Measurements from ENCODE around the gene DNAH2.

Gene DNAH2

GRCh38 chr17:7748076-7748775 lies 30.7 kb downstream of the DNAH2 start:
- peaks cover 4% of the 10 kb centered on the region for H3K36me3 Mint-ChIP-seq (ENCODE audit: insufficient read depth)
- DNase-seq (ENCODE audit: low spot score in 2 of 2) (no peak), ATAC-seq (replicated peaks; ENCODE audit: extremely low read depth, poor library complexity, severe bottlenecking) (no peak)
- no peaks in the 10 kb centered on the region for H3K4me1 Mint-ChIP-seq
- H3K27ac Mint-ChIP-seq (ENCODE audit: low read depth), result no peak overlapping the region
- H3K4me3 Mint-ChIP-seq, result no peak overlapping the region
- H3K27me3 Mint-ChIP-seq, result peaks cover 21% of the 10 kb centered on the region
- no peaks in the 10 kb centered on the region for H3K9me3 Mint-ChIP-seq

- no peak for ATAC-seq (replicated peaks; ENCODE audit: extremely low read depth, poor library complexity, severe bottlenecking)
- no peak for DNase-seq (ENCODE audit: low spot score in 2 of 2)
- Mint-ChIP-seq H3K4me3 (no peak overlapping the region), H3K27me3 (peaks cover 43% of the 10 kb centered on the region), H3K27ac (ENCODE audit: low read depth) (no peak overlapping the region), H3K9me3 (no peaks in the 10 kb centered on the region), H3K36me3 (ENCODE audit: insufficient read depth) (peaks cover 4% of the 10 kb centered on the region), H3K4me1 (no peaks in the 10 kb centered on the region)
Observed at GRCh38 chr17:7750321-7750821, 32.8 kb downstream of the DNAH2 start.

- Mint-ChIP-seq H3K36me3 (ENCODE audit: insufficient read depth) (peaks cover 2% of the 10 kb centered on the region), H3K9me3 (no peaks in the 10 kb centered on the region), H3K27ac (ENCODE audit: low read depth) (no peak overlapping the region), H3K27me3 (peaks cover 41% of the 10 kb centered on the region), H3K4me3 (no peak overlapping the region), H3K4me1 (no peaks in the 10 kb centered on the region)
- no peak for ATAC-seq (replicated peaks; ENCODE audit: extremely low read depth, poor library complexity, severe bottlenecking)
- no peak for DNase-seq (ENCODE audit: low spot score in 2 of 2)
Observed at GRCh38 chr17:7754656-7755055, 37.1 kb downstream of the DNAH2 start.

GRCh38 chr17:7755095-7755890 lies 37.7 kb downstream of the DNAH2 start:
- Mint-ChIP-seq H3K27ac (ENCODE audit: low read depth) (peak overlapping the region; percentile 77), H3K36me3 (ENCODE audit: insufficient read depth) (peaks cover 2% of the 10 kb centered on the region), H3K4me3 (no peak overlapping the region), H3K4me1 (no peaks in the 10 kb centered on the region), H3K27me3 (peaks cover 35% of the 10 kb centered on the region), H3K9me3 (no peaks in the 10 kb centered on the region)
- no peak for ATAC-seq (replicated peaks; ENCODE audit: extremely low read depth, poor library complexity, severe bottlenecking)
- DNase-seq (ENCODE audit: low spot score in 2 of 2), result no peak

GRCh38 chr17:7756968-7757367 lies 39.4 kb downstream of the DNAH2 start:
- H3K27ac Mint-ChIP-seq (ENCODE audit: low read depth), result no peak overlapping the region
- no peaks in the 10 kb centered on the region for H3K9me3 Mint-ChIP-seq
- no peaks in the 10 kb centered on the region for H3K4me1 Mint-ChIP-seq
- peaks cover 2% of the 10 kb centered on the region for H3K36me3 Mint-ChIP-seq (ENCODE audit: insufficient read depth)
- DNase-seq (ENCODE audit: low spot score in 2 of 2), result no peak
- no peak overlapping the region for H3K4me3 Mint-ChIP-seq
- peaks cover 30% of the 10 kb centered on the region for H3K27me3 Mint-ChIP-seq
- ATAC-seq (replicated peaks; ENCODE audit: extremely low read depth, poor library complexity, severe bottlenecking), result no peak

- no peaks in the 10 kb centered on the region for H3K36me3 Mint-ChIP-seq (ENCODE audit: insufficient read depth)
- no peaks in the 10 kb centered on the region for H3K9me3 Mint-ChIP-seq
- H3K27ac Mint-ChIP-seq (ENCODE audit: low read depth), result no peak overlapping the region
Observed at GRCh38 chr17:7763919-7764318, 46.4 kb downstream of the DNAH2 start.

GRCh38 chr17:7767004-7767403 lies 49.5 kb downstream of the DNAH2 start:
- Mint-ChIP-seq H3K4me1 (no peaks in the 10 kb centered on the region), H3K4me3 (no peak overlapping the region), H3K27me3 (peaks cover 46% of the 10 kb centered on the region), H3K9me3 (no peaks in the 10 kb centered on the region), H3K27ac (ENCODE audit: low read depth) (no peak overlapping the region), H3K36me3 (ENCODE audit: insufficient read depth) (no peaks in the 10 kb centered on the region)
- ATAC-seq (replicated peaks; ENCODE audit: extremely low read depth, poor library complexity, severe bottlenecking), result no peak
- DNase-seq (ENCODE audit: low spot score in 2 of 2), result no peak

More at GRCh38 chr17:7763919-7764318, 46.4 kb downstream of the DNAH2 start:
- Mint-ChIP-seq H3K4me1 (no peaks in the 10 kb centered on the region), H3K4me3 (no peak overlapping the region), H3K27me3 (peaks cover 17% of the 10 kb centered on the region)
- ATAC-seq (replicated peaks; ENCODE audit: extremely low read depth, poor library complexity, severe bottlenecking) (no peak), DNase-seq (ENCODE audit: low spot score in 2 of 2) (no peak)

- no peaks in the 10 kb centered on the region for H3K36me3 Mint-ChIP-seq (ENCODE audit: insufficient read depth)
- ATAC-seq (replicated peaks; ENCODE audit: extremely low read depth, poor library complexity, severe bottlenecking) (no peak), DNase-seq (ENCODE audit: low spot score in 2 of 2) (no peak)
- no peaks in the 10 kb centered on the region for H3K9me3 Mint-ChIP-seq
- no peak overlapping the region for H3K27ac Mint-ChIP-seq (ENCODE audit: low read depth)
- no peaks in the 10 kb centered on the region for H3K4me1 Mint-ChIP-seq
- no peak overlapping the region for H3K4me3 Mint-ChIP-seq
- peaks cover 46% of the 10 kb centered on the region for H3K27me3 Mint-ChIP-seq
Observed at GRCh38 chr17:7767405-7768021, 50.0 kb downstream of the DNAH2 start.

GRCh38 chr17:7769854-7770253 lies 52.3 kb downstream of the DNAH2 start:
- Mint-ChIP-seq H3K9me3 (no peaks in the 10 kb centered on the region), H3K4me3 (no peak overlapping the region), H3K27ac (ENCODE audit: low read depth) (no peak overlapping the region), H3K27me3 (peaks cover 67% of the 10 kb centered on the region), H3K36me3 (ENCODE audit: insufficient read depth) (no peaks in the 10 kb centered on the region), H3K4me1 (no peaks in the 10 kb centered on the region)
- no peak for ATAC-seq (replicated peaks; ENCODE audit: extremely low read depth, poor library complexity, severe bottlenecking)
- DNase-seq (ENCODE audit: low spot score in 2 of 2), result no peak

- H3K27me3 Mint-ChIP-seq, result peaks cover 82% of the 10 kb centered on the region
- ATAC-seq (replicated peaks; ENCODE audit: extremely low read depth, poor library complexity, severe bottlenecking) (no peak), DNase-seq (ENCODE audit: low spot score in 2 of 2) (no peak)
- H3K4me3 Mint-ChIP-seq, result no peak overlapping the region
- H3K4me1 Mint-ChIP-seq, result no peaks in the 10 kb centered on the region
- H3K27ac Mint-ChIP-seq (ENCODE audit: low read depth), result no peak overlapping the region
- H3K36me3 Mint-ChIP-seq (ENCODE audit: insufficient read depth), result no peaks in the 10 kb centered on the region
- H3K9me3 Mint-ChIP-seq, result no peaks in the 10 kb centered on the region
Observed at GRCh38 chr17:7774055-7774521, 56.5 kb downstream of the DNAH2 start.

GRCh38 chr17:7775051-7775450 lies 57.5 kb downstream of the DNAH2 start:
- no peaks in the 10 kb centered on the region for H3K36me3 Mint-ChIP-seq (ENCODE audit: insufficient read depth)
- H3K27me3 Mint-ChIP-seq, result peaks cover 73% of the 10 kb centered on the region
- DNase-seq (ENCODE audit: low spot score in 2 of 2) (no peak), ATAC-seq (replicated peaks; ENCODE audit: extremely low read depth, poor library complexity, severe bottlenecking) (no peak)
- no peaks in the 10 kb centered on the region for H3K4me1 Mint-ChIP-seq
- no peaks in the 10 kb centered on the region for H3K9me3 Mint-ChIP-seq
- H3K27ac Mint-ChIP-seq (ENCODE audit: low read depth), result no peak overlapping the region
- H3K4me3 Mint-ChIP-seq, result no peak overlapping the region

- no peak overlapping the region for H3K4me3 Mint-ChIP-seq
- H3K9me3 Mint-ChIP-seq, result no peaks in the 10 kb centered on the region
- no peak overlapping the region for H3K27ac Mint-ChIP-seq (ENCODE audit: low read depth)
- peaks cover 54% of the 10 kb centered on the region for H3K27me3 Mint-ChIP-seq
- no peaks in the 10 kb centered on the region for H3K36me3 Mint-ChIP-seq (ENCODE audit: insufficient read depth)
- no peaks in the 10 kb centered on the region for H3K4me1 Mint-ChIP-seq
- ATAC-seq (replicated peaks; ENCODE audit: extremely low read depth, poor library complexity, severe bottlenecking) (no peak), DNase-seq (ENCODE audit: low spot score in 2 of 2) (no peak)
Observed at GRCh38 chr17:7777017-7777416, 59.5 kb downstream of the DNAH2 start.

Data from central memory CD8-positive, alpha-beta T cell (primary cell).